PC-9 (cell line): ENCODE results near the gene STX5. TPM values are rescaled to one million over a fixed set of nuclear protein-coding genes. Genes with fewer than 3 reads are reported as not detected.
A peak's percentile ranks its signal among the peaks of the same experiment; 100 is the strongest.
"Not testable (repeated sequence)": the region's sequence is repeated elsewhere in the genome, so short reads cannot be mapped to it uniquely, and the experiment has no call there.

Experiments
- BruUV-seq: library from RNA; stranded (reverse); fragments of 400-500 nt; replicated peaks from 2 replicates; lab custom pipeline; 2021; lab: Mats Ljungman, UMichigan
- CTCF ChIA-PET: fragments of 300-600 bp; sonication (Branson Sonifier 250); formaldehyde crosslinking; loops from one replicate; lab custom pipeline; 2022; ENCODE audit warnings: antibody characterized with exemption; lab: Charles Lee
- POLR2A ChIA-PET: fragments of 300-600 bp; sonication (Branson Sonifier 250); formaldehyde crosslinking; loops from one replicate; lab custom pipeline; 2022; ENCODE audit warnings: antibody characterized with exemption; ENCODE audit not compliant: unreplicated experiment; lab: Charles Lee
- DNase-seq, 2 experiments: peaks; one replicate each; pipeline versions ENCODE4 v3.0.0 to v3.0.0-alpha.2; 2015 to 2022; ENCODE audit warnings: mixed read lengths in 1 of 2
- H2AFZ ChIP-seq: fragments of 200-600 bp; sonication (generic); 2 replicates; pipeline ENCODE4 v1.8.1; 2017; ENCODE audit warnings: antibody characterized with exemption
- H3F3A ChIP-seq: fragments of 200-600 bp; sonication (generic); 2 replicates; pipeline ENCODE4 v1.8.1; 2017; ENCODE audit warnings: antibody characterized with exemption, mild to moderate bottlenecking, low read depth; ENCODE audit not compliant: insufficient read depth
- H3K27ac ChIP-seq: fragments of 200-600 bp; sonication (generic); 2 replicates; pipeline ENCODE4 v1.6.1; 2016; ENCODE audit warnings: mixed run types
- H3K27me3 ChIP-seq: fragments of 200-600 bp; sonication (generic); 2 replicates; pipeline ENCODE4 v1.6.1; 2016; ENCODE audit warnings: low read depth, mixed run types; ENCODE audit not compliant: insufficient read depth
- H3K36me3 ChIP-seq: fragments of 200-600 bp; sonication (generic); 2 replicates; pipeline ENCODE4 v1.6.1; 2016; ENCODE audit warnings: low read depth, mixed run types
- H3K4me1 ChIP-seq: fragments of 200-600 bp; sonication (generic); replicated peaks from 2 replicates; pipeline ENCODE4 v1.6.1; 2016; ENCODE audit warnings: mixed run types; ENCODE audit not compliant: insufficient read depth
- H3K4me2 ChIP-seq: fragments of 200-600 bp; sonication (generic); 2 replicates; pipeline ENCODE4 v1.6.1; 2017; ENCODE audit warnings: mixed run types
- H3K4me3 ChIP-seq: fragments of 200-600 bp; sonication (generic); 2 replicates; pipeline ENCODE4 v1.6.1; 2016; ENCODE audit warnings: mixed run types
- H3K79me2 ChIP-seq: fragments of 200-600 bp; sonication (generic); 2 replicates; pipeline ENCODE4 v1.6.1; 2017; ENCODE audit warnings: low read depth, mixed run types
- H3K9me2 ChIP-seq: fragments of 200-600 bp; sonication (generic); 2 replicates; pipeline ENCODE4 v1.8.1; 2017; ENCODE audit warnings: mild to moderate bottlenecking; ENCODE audit not compliant: insufficient read depth
- H3K9me3 ChIP-seq: fragments of 200-600 bp; sonication (generic); 2 replicates; pipeline ENCODE4 v1.8.1; 2016; ENCODE audit warnings: low read depth; ENCODE audit not compliant: insufficient read depth
- H4K20me1 ChIP-seq: fragments of 200-600 bp; sonication (generic); 2 replicates; pipeline ENCODE4 v1.8.1; 2017; ENCODE audit not compliant: insufficient read depth
- EZH2 ChIP-seq: fragments of 200-600 bp; sonication (generic); IDR thresholded peaks from 2 replicates; pipeline ENCODE4 v1.8.0; 2017; ENCODE audit warnings: antibody characterized with exemption, low read depth
- intact Hi-C: fragments of 100-400 bp; cut with micrococcal nuclease; formaldehyde crosslinking; loops from one replicate; pipeline ENCODE4 v1.10.0; 2022; ENCODE audit not compliant: unreplicated experiment
- total RNA-seq: library from RNA; stranded (reverse); gene quantifications from 2 replicates; pipeline ENCODE4 v1.2.3, GENCODE V29; 2021
- TF ChIP-seq, protein P1 (sequence below): fragments of 200-600 bp; sonication (generic); conservative IDR thresholded peaks from 2 replicates; pipeline ENCODE4 v1.6.1; 2017; ENCODE audit warnings: mixed run types, antibody characterized with exemption, mild to moderate bottlenecking, moderate library complexity

STX5 gene
- total RNA-seq, 1 experiment from 2014 or later: 65.8 TPM

DNA sequence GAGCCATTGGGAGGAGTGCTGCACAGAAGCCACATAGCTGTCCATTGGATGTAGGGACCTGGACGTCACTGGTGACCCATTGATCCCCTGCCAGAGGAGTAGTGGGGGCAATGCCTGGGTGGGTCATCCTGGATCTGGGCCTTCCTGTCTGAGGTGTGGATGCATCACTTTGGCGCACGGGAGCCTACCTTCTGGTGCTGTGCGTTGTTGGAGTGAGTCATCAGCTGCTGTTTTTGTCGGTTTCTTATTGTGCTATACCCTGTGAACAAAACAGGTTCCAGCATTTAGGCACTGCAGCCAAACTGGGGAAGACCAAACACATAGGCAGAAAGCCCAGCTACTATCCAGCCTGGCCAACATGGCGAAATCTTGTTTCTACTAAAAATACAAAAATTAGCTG is 57.4 kb downstream of the STX5 start:
- no peak overlapping the region for H3K4me2 ChIP-seq
- no peak overlapping the region for H3K27ac ChIP-seq
- intact Hi-C loops: no loop called here
- CTCF ChIA-PET: interaction anchor here (0.6 to 1.4 kb wide), 2 partner anchors 12 to 1002 kb away, joined by 4 to 18 read pairs; no protein-coding TSS in a partner anchor
- peaks cover 14% of the 10 kb centered on the region for H3K4me1 ChIP-seq
- H3K79me2 ChIP-seq: peaks cover 23% of the 10 kb centered on the region
- no peak overlapping the region for H3K4me3 ChIP-seq
- no peaks in the 10 kb centered on the region for H3K9me3 ChIP-seq
- H3K36me3 ChIP-seq: 0 out of 2 replicates have a peak, but pooled peaks cover 6% of the 10 kb centered on the region
- no peaks in the 10 kb centered on the region for H3K9me2 ChIP-seq
- no peak for TF ChIP-seq EZH2
- TF ChIP-seq, protein P1, sequence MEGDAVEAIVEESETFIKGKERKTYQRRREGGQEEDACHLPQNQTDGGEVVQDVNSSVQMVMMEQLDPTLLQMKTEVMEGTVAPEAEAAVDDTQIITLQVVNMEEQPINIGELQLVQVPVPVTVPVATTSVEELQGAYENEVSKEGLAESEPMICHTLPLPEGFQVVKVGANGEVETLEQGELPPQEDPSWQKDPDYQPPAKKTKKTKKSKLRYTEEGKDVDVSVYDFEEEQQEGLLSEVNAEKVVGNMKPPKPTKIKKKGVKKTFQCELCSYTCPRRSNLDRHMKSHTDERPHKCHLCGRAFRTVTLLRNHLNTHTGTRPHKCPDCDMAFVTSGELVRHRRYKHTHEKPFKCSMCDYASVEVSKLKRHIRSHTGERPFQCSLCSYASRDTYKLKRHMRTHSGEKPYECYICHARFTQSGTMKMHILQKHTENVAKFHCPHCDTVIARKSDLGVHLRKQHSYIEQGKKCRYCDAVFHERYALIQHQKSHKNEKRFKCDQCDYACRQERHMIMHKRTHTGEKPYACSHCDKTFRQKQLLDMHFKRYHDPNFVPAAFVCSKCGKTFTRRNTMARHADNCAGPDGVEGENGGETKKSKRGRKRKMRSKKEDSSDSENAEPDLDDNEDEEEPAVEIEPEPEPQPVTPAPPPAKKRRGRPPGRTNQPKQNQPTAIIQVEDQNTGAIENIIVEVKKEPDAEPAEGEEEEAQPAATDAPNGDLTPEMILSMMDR: no peak
- POLR2A ChIA-PET: no interaction called here
- H2AFZ ChIP-seq: no peak overlapping the region
- no peak for DNase-seq
- H3K27me3 ChIP-seq: no peaks in the 10 kb centered on the region
- peaks cover 31% of the 10 kb centered on the region for H3F3A ChIP-seq
- H4K20me1 ChIP-seq: no peaks in the 10 kb centered on the region
- no TSS peak for BruUV-seq

DNA sequence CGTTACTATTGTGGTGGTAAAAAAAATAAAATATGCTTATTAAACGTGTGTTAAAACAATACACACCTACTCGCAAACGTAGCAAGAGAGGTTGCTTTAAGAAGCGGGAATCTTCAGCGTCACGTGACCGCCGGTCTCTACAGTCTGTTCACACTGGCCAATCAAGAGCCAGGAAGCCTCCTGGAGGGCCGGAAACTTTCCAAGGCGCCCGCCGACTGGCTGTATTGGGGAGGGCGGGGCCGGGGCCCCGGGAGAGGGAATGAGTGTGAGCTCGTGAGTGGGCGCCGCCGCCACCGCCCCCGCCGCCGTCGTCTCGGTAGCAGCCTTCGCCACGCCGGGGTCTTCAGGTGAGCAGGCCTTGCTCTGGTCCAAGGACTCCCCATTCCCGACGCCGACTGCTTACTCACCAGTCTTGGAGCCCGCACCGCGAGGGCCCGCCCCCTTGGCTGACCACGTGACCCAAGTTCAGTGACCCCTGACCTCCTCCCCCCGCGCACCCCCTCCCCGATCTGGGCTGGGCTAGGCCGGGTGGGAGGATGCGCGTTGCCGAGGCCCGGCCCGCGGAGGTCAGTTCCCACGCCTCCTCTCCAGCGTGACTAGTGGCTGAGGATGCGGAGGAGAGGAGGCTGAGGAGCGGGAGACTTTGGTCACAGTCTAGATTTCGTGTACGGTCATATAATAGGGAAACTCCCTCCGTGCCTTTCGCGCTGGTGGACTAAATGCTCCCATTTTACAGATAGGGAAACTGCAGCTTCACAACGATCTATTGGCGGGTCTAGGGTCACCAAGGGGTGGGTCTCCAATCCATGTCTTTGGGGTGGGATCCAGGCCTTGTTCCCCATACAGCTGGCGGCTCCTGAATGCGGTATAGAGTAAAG is 60.5 kb downstream of the STX5 start, which contains the start of gene TAF6L:
Gene TAF6L (plus strand): TSS at position 253 of the 878 bp plus-strand sequence. CDS start 4,388 bp downstream, outside the sequence.
- DNase-seq: peak; percentile 95 to 97
- Histone ChIP-seq H3K9me2 (no peaks in the 10 kb centered on the region), H3K4me3 (peak within 1 kb of the TSS; percentile 59), H3K4me2 (peak within 1 kb of the TSS; percentile 84), H3K79me2 (peaks cover 23% of the 10 kb centered on the region), H2AFZ (peak within 1 kb of the TSS; percentile 85), H3K4me1 (peaks cover 14% of the 10 kb centered on the region), H4K20me1 (no peaks in the 10 kb centered on the region), H3K27me3 (no peaks in the 10 kb centered on the region), H3K27ac (peak within 1 kb of the TSS; percentile 77), H3F3A (peaks cover 52% of the 10 kb centered on the region), H3K36me3 (0 out of 2 replicates have a peak, but pooled peaks cover 13% of the 10 kb centered on the region), H3K9me3 (no peaks in the 10 kb centered on the region)
- ChIA-PET CTCF (interaction anchor here (0.5 to 1.8 kb wide), 4 partner anchors 15 to 103 kb away, joined by 4 to 7 read pairs (median 5); partner anchors contain the start of gene ZBTB3), POLR2A (interaction anchor here (0.5 to 1.2 kb wide), 16 partner anchors 10 to 1968 kb away, joined by 3 to 38 read pairs (median 4); partner anchors contain the start of genes C11orf98, CSKMT, GANAB and HNRNPUL2)
- intact Hi-C loops: loop anchor here (1.0 kb wide), 1 partner anchor 43 kb away; the partner anchor contains the start of gene TTC9C
- BruUV-seq: TSS peak; percentile 27
- TF ChIP-seq, protein P1: no peak
- no peak for TF ChIP-seq EZH2

DNA sequence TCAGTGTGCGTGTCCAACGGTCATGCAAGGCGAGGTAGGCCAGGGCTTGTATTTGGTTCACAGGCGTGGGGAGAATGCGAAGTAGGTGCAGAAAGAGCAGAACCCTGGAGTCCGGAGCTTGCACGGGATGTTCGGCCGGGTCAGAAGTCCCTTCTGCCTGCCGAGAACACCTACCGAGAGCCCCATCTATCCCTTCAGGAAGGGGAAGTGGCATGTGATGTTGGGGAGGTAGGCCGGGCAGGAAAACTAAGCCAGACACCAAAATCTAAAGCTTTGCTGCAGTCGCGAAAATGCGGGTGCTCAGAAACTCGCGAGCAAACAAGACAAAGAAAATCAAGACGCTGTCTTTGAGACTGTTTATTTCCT is 61.1 kb downstream of the STX5 start:
- POLR2A ChIA-PET: interaction anchor here (0.5 to 1.2 kb wide), 11 partner anchors 16 to 639 kb away, joined by 3 to 38 read pairs (median 5); partner anchors contain the start of genes C11orf98, CSKMT, HNRNPUL2 and TUT1
- TF ChIP-seq, protein P1: no peak
- TF ChIP-seq EZH2: no peak
- intact Hi-C loops: loop anchor here (1.0 kb wide), 1 partner anchor 42 kb away; the partner anchor contains the start of gene TTC9C
- Histone ChIP-seq H3K9me3 (no peaks in the 10 kb centered on the region), H2AFZ (peak overlapping the region; percentile 85), H3K27ac (peak overlapping the region; percentile 77), H3K4me2 (peak overlapping the region; percentile 84), H3K9me2 (no peaks in the 10 kb centered on the region), H3K4me1 (peaks cover 14% of the 10 kb centered on the region), H4K20me1 (no peaks in the 10 kb centered on the region), H3K36me3 (0 out of 2 replicates have a peak, but pooled peaks cover 7% of the 10 kb centered on the region), H3F3A (peaks cover 52% of the 10 kb centered on the region), H3K79me2 (peaks cover 23% of the 10 kb centered on the region), H3K4me3 (peak overlapping the region; percentile 59), H3K27me3 (no peaks in the 10 kb centered on the region)
- peak in 1 of 2 experiments; percentile 41 for DNase-seq
- TSS peak; percentile 85 for BruUV-seq
- CTCF ChIA-PET: interaction anchor here (0.5 to 1.8 kb wide), 4 partner anchors 16 to 384 kb away, joined by 3 to 7 read pairs (median 5); partner anchors contain the start of gene ZBTB3

GRCh38 chr11:62760867-62761227 is 71.0 kb downstream of the STX5 start:
- ChIA-PET CTCF (interaction anchor here (1.4 kb wide), 1 partner anchor 27 kb away, joined by 4 read pairs; the partner anchor contains the start of gene TMEM179B), POLR2A (interaction anchor here (0.6 to 1.3 kb wide), 4 partner anchors 34 to 861 kb away, joined by 5 to 12 read pairs (median 9); partner anchors contain the start of genes C11orf98, CSKMT and HNRNPUL2)
- H2AFZ ChIP-seq: peak overlapping the region; percentile 98
- H3K27ac ChIP-seq, H3K27me3 ChIP-seq, DNase-seq, H3K9me2 ChIP-seq, H3K4me1 ChIP-seq, H3K36me3 ChIP-seq, H4K20me1 ChIP-seq, H3K9me3 ChIP-seq: not testable (repeated sequence)
- peak overlapping the region; percentile 73 for H3K4me3 ChIP-seq
- intact Hi-C loops: loop anchor here (5.0 to 10.0 kb wide), 2 partner anchors 86 to 169 kb away; partner anchors contain the start of genes LBHD1, TUT1, UBXN1 and UQCC3
- H3K79me2 ChIP-seq: peaks cover 25% of the 10 kb centered on the region
- H3K4me2 ChIP-seq: peak overlapping the region; percentile 87
- H3F3A ChIP-seq: peaks cover 14% of the 10 kb centered on the region
- TSS peak; percentile 95 for BruUV-seq
